Suprapubic skin (tissue), 4 donors: ENCODE data around the gene CLBA1. TPM values are rescaled to one million over a fixed set of nuclear protein-coding genes. Genes with fewer than 3 reads are reported as not detected.
"Not testable (repeated sequence)": the region's sequence is repeated elsewhere in the genome, so short reads cannot be mapped to it uniquely, and the experiment has no call there.

Experiments used
- DNase-seq, 2 donors: peaks; one replicate each; pipeline ENCODE4 v3.0.0-alpha.2; 2019; ENCODE audit warnings: low spot score in 2 of 2
- H3K27ac ChIP-seq: fragments of 200-600 bp; sonication (generic); one replicate; pipeline ENCODE4 v1.5.1; 2019
- H3K27me3 ChIP-seq: fragments of 200-600 bp; sonication (generic); one replicate; pipeline ENCODE4 v1.5.1; 2019
- H3K36me3 ChIP-seq: fragments of 200-600 bp; sonication (generic); one replicate; pipeline ENCODE4 v1.5.1; 2019
- H3K4me1 ChIP-seq: fragments of 200-600 bp; sonication (generic); one replicate; pipeline ENCODE4 v1.5.1; 2019
- H3K4me3 ChIP-seq: fragments of 200-600 bp; sonication (generic); one replicate; pipeline ENCODE4 v1.5.1; 2019; ENCODE audit warnings: mild to moderate bottlenecking
- H3K9me3 ChIP-seq: fragments of 200-600 bp; sonication (generic); one replicate; pipeline ENCODE4 v1.5.1; 2019
- CTCF ChIP-seq, 2 donors: fragments of 200-600 bp in 1 of 2; fragments of 450-650 bp in 1 of 2; sonication (generic) in 1 of 2; IDR thresholded peaks; one replicate each; pipeline ENCODE4 v1.5.1; 2016 to 2019; ENCODE audit warnings: antibody characterized with exemption in 2 of 2, mild to moderate bottlenecking in 1 of 2, moderate library complexity in 1 of 2
- EP300 ChIP-seq: sonication (generic); formaldehyde crosslinking; IDR thresholded peaks from one replicate; pipeline ENCODE4 v1.6.1; 2017; ENCODE audit warnings: antibody characterized with exemption
- POLR2A ChIP-seq, 2 donors: fragments of 450-650 bp; IDR thresholded peaks; one replicate each; pipeline ENCODE4 v1.6.1; 2017; ENCODE audit warnings: antibody characterized with exemption in 2 of 2, mild to moderate bottlenecking in 2 of 2, moderate library complexity in 2 of 2
- POLR2AphosphoS5 ChIP-seq, 3 donors: sonication (generic); formaldehyde crosslinking; IDR thresholded peaks; one replicate each; pipeline ENCODE4 v1.6.1; 2017; ENCODE audit warnings: antibody characterized with exemption in 3 of 3
- WGBS: methylation state at CpG from one replicate; pipeline ENCODE4 v1.1.5; 2018; 5-methylcytosine and 5-hydroxymethylcytosine counted together
- total RNA-seq, 4 donors: library from RNA; depleted of rRNA; stranded (reverse); fragments of >200 nt; gene quantifications; one replicate each; pipeline ENCODE4 v1.1.0, GENCODE V29; 2016

CLBA1 gene
- total RNA-seq, 4 donors from 2014 or later: 6.3 to 10.9 (median 9.1) TPM

DNA sequence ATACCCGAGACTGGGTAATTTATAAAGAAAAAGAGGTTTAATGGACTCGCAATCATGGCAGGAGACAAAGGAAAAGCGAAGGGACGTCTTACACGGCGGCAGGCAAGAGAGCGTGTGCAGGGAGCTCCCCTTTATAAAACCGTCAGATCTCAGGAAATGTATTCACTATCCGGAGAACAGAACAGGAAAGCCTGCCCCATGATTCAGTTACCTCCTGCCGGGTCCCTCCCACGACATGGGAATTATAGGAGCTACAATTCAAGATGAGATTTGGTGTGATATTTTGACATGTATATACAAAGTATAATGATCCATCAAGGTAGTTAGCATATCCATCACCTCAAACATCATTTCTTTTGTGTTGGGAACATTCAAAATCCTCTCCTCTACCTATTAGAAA is 37.6 kb downstream of the CLBA1 start:
- Histone ChIP-seq H3K4me1 (peaks cover 34% of the 10 kb centered on the region), H3K9me3 (no peaks in the 10 kb centered on the region), H3K27me3 (no peaks in the 10 kb centered on the region), H3K36me3 (no peaks in the 10 kb centered on the region), H3K27ac (no peak overlapping the region), H3K4me3 (no peak overlapping the region)
- 84% methylated on average over 11 of the region's 11 CpGs for WGBS
- TF ChIP-seq POLR2A (IDR thresholded peaks at IDR 0.05) (no peak), POLR2AphosphoS5 (IDR thresholded peaks at IDR 0.05) (no peak), EP300 (no peak), CTCF (IDR thresholded peaks at IDR 0.05) (no peak)
- DNase-seq: peak in 1 of 2 donors; percentile 14

DNA sequence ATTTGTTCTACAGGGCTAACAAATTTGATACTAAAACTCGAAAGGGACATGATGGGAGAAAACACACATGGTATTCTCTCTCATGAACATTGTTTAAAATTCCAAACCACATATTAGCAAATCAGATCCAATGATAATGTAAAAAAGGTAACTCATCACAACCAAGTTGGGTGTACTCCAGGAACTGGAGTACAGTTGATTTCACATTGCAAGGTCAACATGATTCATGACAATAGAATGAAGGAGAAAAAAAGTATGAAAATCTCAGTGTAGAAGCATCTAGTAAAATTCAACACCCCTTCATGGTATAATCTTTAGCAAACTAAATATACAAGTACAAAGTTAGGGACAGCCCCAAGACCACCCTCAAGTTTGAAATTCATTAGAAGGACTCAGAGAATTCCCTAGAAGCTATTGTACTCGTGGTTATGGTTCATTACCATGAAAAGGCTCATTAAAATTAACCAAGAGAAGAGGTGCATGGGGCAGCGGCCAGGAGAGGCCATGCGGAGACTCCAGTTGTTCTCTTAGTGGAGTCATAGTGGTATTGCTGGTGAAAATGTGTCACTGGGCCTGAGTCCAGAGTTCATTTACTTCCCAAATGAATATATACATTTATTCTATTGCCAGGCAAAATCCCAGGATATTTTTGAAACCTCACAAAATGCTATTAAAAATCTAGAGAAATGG is 38.3 kb downstream of the CLBA1 start:
- Histone ChIP-seq H3K36me3 (no peaks in the 10 kb centered on the region), H3K4me1 (peaks cover 26% of the 10 kb centered on the region), H3K4me3 (no peak overlapping the region), H3K27ac (no peak overlapping the region), H3K27me3 (no peaks in the 10 kb centered on the region), H3K9me3 (no peaks in the 10 kb centered on the region)
- DNase-seq: peak in 1 of 2 donors; percentile 31
- 74% methylated on average over 4 of the region's 4 CpGs for WGBS
- TF ChIP-seq POLR2A (IDR thresholded peaks at IDR 0.05): no peak
- no peak for TF ChIP-seq CTCF (IDR thresholded peaks at IDR 0.05)
- no peak for TF ChIP-seq POLR2AphosphoS5 (IDR thresholded peaks at IDR 0.05)
- no peak for TF ChIP-seq EP300

DNA sequence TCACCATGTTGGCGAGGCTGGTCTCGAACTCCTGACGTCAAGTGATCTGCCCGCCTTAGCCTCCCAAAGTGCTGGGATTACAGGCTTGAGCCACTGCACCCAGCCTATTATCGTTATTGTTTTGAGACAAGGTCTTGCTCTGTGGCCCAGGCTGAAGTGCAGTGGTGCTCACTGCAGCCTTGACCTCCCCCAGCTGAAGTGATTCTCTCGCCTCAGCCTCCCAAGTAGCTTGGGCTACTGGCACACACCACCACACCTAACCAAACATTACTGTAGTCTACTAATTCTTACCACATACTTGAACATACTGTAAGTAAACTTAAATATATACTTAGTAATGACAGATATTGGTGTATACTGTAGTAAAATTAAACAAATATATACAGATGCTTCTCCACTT is 39.8 kb downstream of the CLBA1 start:
- TF ChIP-seq POLR2AphosphoS5 (IDR thresholded peaks at IDR 0.05) (no peak), EP300 (no peak), CTCF (IDR thresholded peaks at IDR 0.05) (no peak), POLR2A (IDR thresholded peaks at IDR 0.05) (no peak)
- Histone ChIP-seq H3K27ac (peak overlapping the region; percentile 12), H3K27me3 (no peaks in the 10 kb centered on the region), H3K9me3 (no peaks in the 10 kb centered on the region), H3K4me1 (peaks cover 13% of the 10 kb centered on the region), H3K4me3 (no peak overlapping the region), H3K36me3 (no peaks in the 10 kb centered on the region)
- DNase-seq: no peak
- 98% methylated on average over 6 of the region's 6 CpGs for WGBS

DNA sequence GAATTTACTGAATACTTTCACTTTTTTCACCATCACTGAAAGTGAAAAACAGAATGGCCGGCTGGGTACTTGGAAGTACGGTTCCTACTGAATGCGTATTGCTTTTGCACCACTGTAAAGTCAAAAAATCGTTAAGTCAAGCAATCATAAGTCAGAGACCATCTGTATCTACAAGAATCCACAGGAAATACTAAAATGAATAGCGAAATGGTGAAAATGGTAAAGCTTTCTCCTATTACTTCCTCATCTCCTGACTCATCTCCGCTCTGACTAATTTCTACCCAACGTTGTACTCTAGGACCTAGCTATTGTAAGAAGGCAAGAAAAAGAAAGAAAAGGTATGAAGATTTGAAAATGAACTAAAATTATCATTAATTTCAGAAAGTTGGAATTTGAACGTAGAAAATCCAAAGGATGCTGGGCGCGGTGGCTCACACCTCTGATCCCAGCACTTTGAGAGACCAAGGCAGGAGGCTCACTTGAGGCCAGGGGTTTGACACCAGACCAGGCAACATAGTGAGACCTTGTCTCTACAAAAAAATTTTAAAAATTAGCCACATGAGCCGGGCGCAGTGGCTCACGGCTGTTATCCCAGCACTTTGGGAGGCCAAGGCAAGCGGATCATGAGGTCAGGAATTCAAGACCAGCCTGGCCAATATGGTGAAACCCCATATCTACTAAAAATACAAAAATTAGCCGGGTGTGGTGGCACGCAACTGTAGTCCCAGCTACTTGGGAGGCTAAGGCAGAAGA is 40.6 kb downstream of the CLBA1 start:
- TF ChIP-seq POLR2A (IDR thresholded peaks at IDR 0.05) (no peak), EP300 (no peak), CTCF (IDR thresholded peaks at IDR 0.05) (no peak), POLR2AphosphoS5 (IDR thresholded peaks at IDR 0.05) (no peak)
- no peaks in the 10 kb centered on the region for H3K36me3 ChIP-seq
- no peaks in the 10 kb centered on the region for H3K9me3 ChIP-seq
- no peak overlapping the region for H3K27ac ChIP-seq
- WGBS: 89% methylated on average over 16 of the region's 16 CpGs
- no peak for DNase-seq
- H3K27me3 ChIP-seq: no peaks in the 10 kb centered on the region
- no peak overlapping the region for H3K4me3 ChIP-seq
- peaks cover 13% of the 10 kb centered on the region for H3K4me1 ChIP-seq

GRCh38 chr14:105026802-105027563 is 41.4 kb downstream of the CLBA1 start:
- TF ChIP-seq POLR2AphosphoS5 (IDR thresholded peaks at IDR 0.05) (no peak), CTCF (IDR thresholded peaks at IDR 0.05) (no peak), EP300 (no peak), POLR2A (IDR thresholded peaks at IDR 0.05) (no peak)
- 29% methylated on average over 1 of the region's 1 CpG for WGBS
- no peaks in the 10 kb centered on the region for H3K9me3 ChIP-seq
- H3K27me3 ChIP-seq: no peaks in the 10 kb centered on the region
- no peak for DNase-seq
- H3K4me1 ChIP-seq: peaks cover 7% of the 10 kb centered on the region
- H3K36me3 ChIP-seq: no peaks in the 10 kb centered on the region
- no peak overlapping the region for H3K4me3 ChIP-seq
- no peak overlapping the region for H3K27ac ChIP-seq

GRCh38 chr14:105027718-105028117 is 42.1 kb downstream of the CLBA1 start:
- not testable (repeated sequence) for DNase-seq, H3K36me3 ChIP-seq, H3K27me3 ChIP-seq, H3K9me3 ChIP-seq, H3K27ac ChIP-seq, H3K4me3 ChIP-seq, H3K4me1 ChIP-seq
- WGBS: 72% methylated on average over 4 of the region's 4 CpGs
